BJ (cell line): ENCODE measurements around the gene LAMA5. TPM values are rescaled to one million over a fixed set of nuclear protein-coding genes. Genes with fewer than 3 reads are reported as not detected.
A peak's percentile ranks its signal among the peaks of the same experiment; 100 is the strongest.

Experiments used
- CTCF ChIA-PET: fragments of 350-600 bp; formaldehyde crosslinking; extraction: SDS; loops from one replicate; lab custom pipeline; 2021; ENCODE audit warnings: antibody characterized with exemption, inconsistent platforms; lab: Yijun Ruan, JAX
- POLR2A ChIA-PET: fragments of 300-600 bp; sonication (Branson Sonifier 250); formaldehyde crosslinking; extraction: SDS; loops from one replicate; lab custom pipeline; 2021; ENCODE audit warnings: antibody characterized with exemption; lab: Charles Lee
- DNase-seq: peaks from one replicate; pipeline ENCODE4 v3.0.0-alpha.2; 2011; ENCODE audit warnings: low read depth
- H3K27me3 ChIP-seq: 2 replicates; pipeline ENCODE4 v1.6.0; 2011; ENCODE audit warnings: low read length; ENCODE audit not compliant: control insufficient read depth, insufficient read depth
- H3K36me3 ChIP-seq: 2 replicates; pipeline ENCODE4 v1.5.1; 2011; ENCODE audit warnings: low read length; ENCODE audit not compliant: control insufficient read depth, insufficient read depth
- H3K4me3 ChIP-seq: 2 replicates; pipeline ENCODE4 v1.5.1; 2011; ENCODE audit warnings: low read depth, mild to moderate bottlenecking, control low read depth, low read length
- CTCF ChIP-seq: IDR thresholded peaks from 2 replicates; pipeline ENCODE4 v1.5.1; 2011; ENCODE audit warnings: low read depth, mild to moderate bottlenecking, control low read depth, inconsistent platforms, low read length, moderate library complexity; ENCODE audit not compliant: insufficient read depth
- polyA minus RNA-seq: library from RNA; depleted of rRNA, polyadenylated mRNA; stranded (reverse); fragments of >200 nt; gene quantifications from 2 replicates; pipeline ENCODE4 v1.2.3, GENCODE V29; 2011; rRNA and poly(A)+ RNA removed
- polyA plus RNA-seq: library from polyadenylated mRNA; depleted of rRNA; stranded (reverse); fragments of >200 nt; gene quantifications from 2 replicates; pipeline ENCODE4 v1.2.3, GENCODE V29; 2011; rRNA removed

Gene LAMA5
- polyA plus RNA-seq (0.82 and 1.1 TPM in 2 replicates), polyA minus RNA-seq (0.72 and 2.9 TPM in 2 replicates)

- no peak for DNase-seq
- Histone ChIP-seq H3K27me3 (peaks cover 3% of the 10 kb centered on the region; the same call in 1 of the 2 replicates), H3K36me3 (no peaks in the 10 kb centered on the region), H3K4me3 (peak within 1 kb of the TSS; percentile 57)
- ChIA-PET POLR2A (interaction anchor here (0.6 kb wide), 1 partner anchor 24 kb away, joined by 3 read pairs; no protein-coding TSS in a partner anchor), CTCF (interaction anchor here (0.6 to 5.8 kb wide), 3 partner anchors 9 to 63 kb away, joined by 3 to 55 read pairs (median 3); partner anchors contain the start of gene ADRM1)
- TF ChIP-seq CTCF = no peak
These were observed at the start of gene LAMA5 for GRCh38 chr20:62367136-62367632. LAMA5 (minus strand) TSS chr20:62367312; CDS start chr20:62367245, 67 bp downstream.

GRCh38 chr20:62415354-62416111, 48.4 kb upstream of the LAMA5 start:
- H3K27me3 ChIP-seq = no peaks in the 10 kb centered on the region; the same call in 1 of the 2 replicates
- H3K4me3 ChIP-seq = no peak overlapping the region
- DNase-seq = no peak
- CTCF ChIA-PET = no interaction called here
- no peak for TF ChIP-seq CTCF
- POLR2A ChIA-PET = no interaction called here
- no peaks in the 10 kb centered on the region for H3K36me3 ChIP-seq

- DNase-seq = no peak
- no peak for TF ChIP-seq CTCF
- Histone ChIP-seq H3K27me3 (no peaks in the 10 kb centered on the region; the same call in 1 of the 2 replicates), H3K4me3 (no peak overlapping the region), H3K36me3 (no peaks in the 10 kb centered on the region)
- ChIA-PET POLR2A (no interaction called here), CTCF (no interaction called here)
These were observed 46.9 kb upstream of the LAMA5 start for GRCh38 chr20:62413896-62414481.

- Histone ChIP-seq H3K27me3 (no peaks in the 10 kb centered on the region; the same call in 1 of the 2 replicates), H3K36me3 (no peaks in the 10 kb centered on the region), H3K4me3 (no peak overlapping the region)
- POLR2A ChIA-PET = no interaction called here
- no peak for TF ChIP-seq CTCF
- no peak for DNase-seq
- CTCF ChIA-PET = no interaction called here
These were observed 46.0 kb upstream of the LAMA5 start for GRCh38 chr20:62413025-62413570.
